ENCODE results near the gene ADGRG2. TPM values are rescaled to one million over a fixed set of nuclear protein-coding genes. Genes with fewer than 3 reads are reported as not detected.
"Not testable (repeated sequence)": the region's sequence is repeated elsewhere in the genome, so short reads cannot be mapped to it uniquely, and the experiment has no call there.

The ADGRG2 gene
- polyA plus RNA-seq, 1 experiment, result 0.04 TPM

DNA sequence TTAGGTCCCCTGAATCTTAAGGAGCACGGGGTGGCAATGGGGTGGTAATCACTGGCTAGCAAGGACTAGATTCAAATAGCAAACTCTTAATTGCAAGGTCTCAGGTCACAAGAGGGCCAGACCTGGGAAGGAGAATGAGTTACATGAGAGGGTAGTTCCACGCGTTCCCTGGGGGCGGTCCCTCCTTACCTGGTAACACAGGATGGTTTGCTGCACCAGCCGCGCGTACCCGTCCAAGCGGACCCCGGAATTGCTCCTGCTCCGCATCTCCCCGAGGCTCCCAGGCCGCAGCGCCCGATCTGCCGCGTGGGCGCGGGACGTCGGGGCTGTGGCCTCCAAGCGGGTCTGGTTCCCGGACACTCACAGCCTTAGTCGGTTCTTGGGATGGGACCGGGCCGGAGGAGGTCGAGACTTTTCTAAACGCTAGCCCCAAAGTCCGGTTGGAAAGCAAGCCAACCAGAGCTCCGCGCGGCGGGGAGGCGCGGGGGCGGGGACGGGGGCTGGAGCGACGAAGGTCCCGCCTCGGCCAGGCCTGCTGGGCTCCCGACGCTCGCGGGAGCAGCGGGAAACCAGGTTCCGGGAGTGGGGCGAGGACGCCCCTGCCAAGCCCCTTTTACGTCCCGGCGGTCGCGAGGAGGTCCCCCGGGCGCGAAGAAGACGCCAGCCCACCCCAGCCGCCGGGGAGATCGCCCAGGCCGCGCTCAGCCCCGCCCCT, 138.4 kb downstream of the ADGRG2 start, which contains the start of gene PHKA2:
Gene PHKA2 (minus strand): TSS at position 449 of the 715 bp plus-strand sequence. CDS start 182 bp downstream, at position 267.
- H3K9me3 ChIP-seq (ENCODE audit: control insufficient read depth, insufficient read depth, low read length), result no peaks in the 10 kb centered on the region
- H3K27me3 ChIP-seq (ENCODE audit: control insufficient read depth, insufficient read depth, low read length), result no peaks in the 10 kb centered on the region
- H3K4me3 ChIP-seq (ENCODE audit: low read depth, low read length), result peak within 1 kb of the TSS; percentile 68
- H3K27ac ChIP-seq (ENCODE audit: low read depth, low read length), result peak within 1 kb of the TSS; percentile 68
- TF ChIP-seq, protein P1, sequence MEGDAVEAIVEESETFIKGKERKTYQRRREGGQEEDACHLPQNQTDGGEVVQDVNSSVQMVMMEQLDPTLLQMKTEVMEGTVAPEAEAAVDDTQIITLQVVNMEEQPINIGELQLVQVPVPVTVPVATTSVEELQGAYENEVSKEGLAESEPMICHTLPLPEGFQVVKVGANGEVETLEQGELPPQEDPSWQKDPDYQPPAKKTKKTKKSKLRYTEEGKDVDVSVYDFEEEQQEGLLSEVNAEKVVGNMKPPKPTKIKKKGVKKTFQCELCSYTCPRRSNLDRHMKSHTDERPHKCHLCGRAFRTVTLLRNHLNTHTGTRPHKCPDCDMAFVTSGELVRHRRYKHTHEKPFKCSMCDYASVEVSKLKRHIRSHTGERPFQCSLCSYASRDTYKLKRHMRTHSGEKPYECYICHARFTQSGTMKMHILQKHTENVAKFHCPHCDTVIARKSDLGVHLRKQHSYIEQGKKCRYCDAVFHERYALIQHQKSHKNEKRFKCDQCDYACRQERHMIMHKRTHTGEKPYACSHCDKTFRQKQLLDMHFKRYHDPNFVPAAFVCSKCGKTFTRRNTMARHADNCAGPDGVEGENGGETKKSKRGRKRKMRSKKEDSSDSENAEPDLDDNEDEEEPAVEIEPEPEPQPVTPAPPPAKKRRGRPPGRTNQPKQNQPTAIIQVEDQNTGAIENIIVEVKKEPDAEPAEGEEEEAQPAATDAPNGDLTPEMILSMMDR (IDR thresholded peaks at IDR 0.05; ENCODE audit: low read depth, low read length), result no peak
- POLR2A ChIA-PET, result interaction anchor here (0.6 to 1.8 kb wide), 2 partner anchors 11 to 281 kb away, joined by 3 to 11 read pairs; no protein-coding TSS in a partner anchor
- CTCF ChIA-PET, result interaction anchor here (0.9 kb wide), 1 partner anchor 34 kb away, joined by 3 read pairs; no protein-coding TSS in a partner anchor
- DNase-seq (ENCODE audit: low read depth, low spot score), result no peak

DNA sequence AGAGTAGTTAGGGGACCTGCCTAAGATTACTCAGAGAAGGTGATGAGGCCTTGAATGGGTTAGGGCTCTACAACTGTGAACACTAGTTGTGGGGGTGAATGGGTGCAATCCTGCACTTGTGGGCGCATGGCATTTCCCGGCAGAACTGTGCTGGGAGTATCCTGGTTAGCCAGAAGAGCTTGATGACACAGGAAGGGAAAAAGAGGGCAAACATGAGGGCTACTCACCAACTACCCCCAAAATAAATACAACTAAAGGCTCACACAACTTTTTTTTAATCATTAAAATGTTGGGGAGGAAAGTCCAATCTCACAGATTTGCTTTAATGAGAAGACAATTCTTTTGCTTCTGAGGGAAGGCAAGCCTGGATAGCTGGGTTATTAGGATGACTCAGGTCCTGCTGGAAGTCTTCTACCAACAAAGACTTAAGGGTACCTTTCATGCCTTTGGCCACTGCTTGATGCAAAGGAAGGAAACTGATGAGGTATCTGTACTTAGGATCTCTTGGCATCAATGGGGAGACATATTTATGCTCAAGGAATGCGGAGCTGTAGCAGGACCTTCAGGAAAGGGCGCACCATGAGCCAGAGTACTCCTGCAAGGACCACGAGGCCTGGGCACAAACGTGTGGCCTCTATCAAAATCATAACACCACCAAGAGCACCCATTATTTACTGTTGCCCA, 141.0 kb downstream of the ADGRG2 start:
- H3K4me3 ChIP-seq (ENCODE audit: low read depth, low read length), result no peak overlapping the region
- ChIA-PET POLR2A (no interaction called here), CTCF (interaction anchor here (0.5 kb wide), 1 partner anchor 924 kb away, joined by 7 read pairs; no protein-coding TSS in a partner anchor)
- H3K27me3 ChIP-seq (ENCODE audit: control insufficient read depth, insufficient read depth, low read length), result no peaks in the 10 kb centered on the region
- H3K27ac ChIP-seq (ENCODE audit: low read depth, low read length), result no peak overlapping the region
- no peaks in the 10 kb centered on the region for H3K9me3 ChIP-seq (ENCODE audit: control insufficient read depth, insufficient read depth, low read length)
- DNase-seq (ENCODE audit: low read depth, low spot score), result no peak
- TF ChIP-seq, protein P1 (IDR thresholded peaks at IDR 0.05; ENCODE audit: low read depth, low read length), result no peak

DNA sequence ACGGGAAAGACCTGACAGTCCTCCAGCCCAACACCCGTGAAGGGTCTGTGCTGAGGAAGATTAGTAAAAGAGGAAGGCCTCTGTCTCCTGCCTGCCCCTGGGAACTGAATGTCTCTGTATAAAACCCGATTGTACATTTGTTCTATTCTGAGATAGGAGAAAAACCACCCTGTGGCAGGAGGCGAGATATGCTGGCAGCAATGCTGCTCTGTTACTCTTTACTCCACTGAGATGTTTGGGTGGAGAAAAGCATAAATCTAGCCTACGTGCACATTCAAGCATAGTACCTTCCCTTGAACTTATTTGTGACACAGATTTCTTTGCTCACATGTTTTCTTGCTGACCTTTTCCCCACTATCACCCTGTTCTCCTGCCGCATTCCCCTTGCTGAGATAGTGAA, 142.0 kb downstream of the ADGRG2 start:
- H3K4me3 ChIP-seq (ENCODE audit: low read depth, low read length); H3K9me3 ChIP-seq (ENCODE audit: control insufficient read depth, insufficient read depth, low read length); POLR2A ChIA-PET; CTCF ChIA-PET; H3K27me3 ChIP-seq (ENCODE audit: control insufficient read depth, insufficient read depth, low read length); DNase-seq (ENCODE audit: low read depth, low spot score); H3K27ac ChIP-seq (ENCODE audit: low read depth, low read length): not testable (repeated sequence)

DNA sequence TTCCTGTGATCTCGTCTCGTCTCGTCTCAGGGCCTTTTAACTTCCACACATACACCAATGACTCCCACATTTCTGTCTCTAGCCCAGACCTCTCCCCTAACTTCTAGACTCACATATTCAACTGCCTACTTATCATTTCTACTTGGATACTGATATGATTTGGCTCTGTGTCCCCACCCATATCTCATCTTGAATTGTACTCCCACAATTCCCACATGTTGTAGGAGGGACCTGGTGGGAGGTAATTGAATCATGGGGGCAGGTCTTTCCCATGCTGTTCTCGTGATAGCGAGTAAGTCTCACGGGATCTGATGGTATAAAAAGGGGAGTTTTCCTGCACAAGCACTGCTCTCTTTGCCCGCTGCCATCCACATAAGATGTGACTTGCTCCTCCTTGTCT, 147.3 kb downstream of the ADGRG2 start:
- CTCF ChIA-PET, result no interaction called here
- H3K4me3 ChIP-seq (ENCODE audit: low read depth, low read length), result no peak overlapping the region
- POLR2A ChIA-PET, result no interaction called here

DNA sequence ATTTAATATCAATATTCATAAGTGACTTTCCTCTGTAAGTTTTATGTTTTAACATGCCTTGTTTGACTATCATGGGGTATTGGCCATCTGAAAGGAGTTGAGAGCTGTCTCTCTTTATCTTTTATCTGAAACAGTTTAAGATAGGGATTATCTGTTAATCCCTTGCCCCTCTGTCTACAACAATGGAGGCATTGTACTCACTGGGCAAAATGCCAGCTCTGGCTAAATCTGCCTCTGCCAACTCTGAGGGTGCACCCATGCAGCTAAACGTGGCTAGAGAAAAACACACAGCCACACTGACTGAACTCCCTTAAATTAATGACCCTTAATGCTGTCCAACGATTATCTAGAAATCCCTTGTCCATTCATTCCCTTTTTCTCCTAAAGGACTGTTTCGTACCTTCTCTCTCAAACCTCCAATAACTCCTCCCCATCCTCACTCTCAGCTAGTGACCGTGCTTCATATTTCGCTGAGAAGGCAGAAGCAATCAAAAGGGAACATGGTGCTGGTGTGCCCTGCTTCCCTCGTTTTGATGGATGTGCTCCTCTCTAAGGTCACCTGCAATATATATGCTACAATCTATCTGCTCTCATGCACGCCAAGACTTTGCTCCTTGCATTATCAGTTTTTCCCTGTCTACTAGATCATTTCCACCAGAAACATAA, 148.6 kb downstream of the ADGRG2 start:
- CTCF ChIA-PET, result interaction anchor here (0.6 kb wide), 1 partner anchor 682 kb away, joined by 3 read pairs; no protein-coding TSS in a partner anchor
- Histone ChIP-seq H3K9me3 (ENCODE audit: control insufficient read depth, insufficient read depth, low read length) (no peaks in the 10 kb centered on the region), H3K27me3 (ENCODE audit: control insufficient read depth, insufficient read depth, low read length) (no peaks in the 10 kb centered on the region), H3K27ac (ENCODE audit: low read depth, low read length) (no peak overlapping the region), H3K4me3 (ENCODE audit: low read depth, low read length) (no peak overlapping the region)
- POLR2A ChIA-PET, result no interaction called here
- no peak for DNase-seq (ENCODE audit: low read depth, low spot score)
- TF ChIP-seq, protein P1 (IDR thresholded peaks at IDR 0.05; ENCODE audit: low read depth, low read length), result no peak

More for the DNA sequence above, 147.3 kb downstream of the ADGRG2 start:
- no peaks in the 10 kb centered on the region for H3K9me3 ChIP-seq (ENCODE audit: control insufficient read depth, insufficient read depth, low read length)
- TF ChIP-seq, protein P1 (IDR thresholded peaks at IDR 0.05; ENCODE audit: low read depth, low read length), result no peak
- no peak for DNase-seq (ENCODE audit: low read depth, low spot score)
- no peak overlapping the region for H3K27ac ChIP-seq (ENCODE audit: low read depth, low read length)
- no peaks in the 10 kb centered on the region for H3K27me3 ChIP-seq (ENCODE audit: control insufficient read depth, insufficient read depth, low read length)
